Measurements from ENCODE around the gene HBA1.
"Not testable (repeated sequence)": the region's sequence is repeated elsewhere in the genome, so short reads cannot be mapped to it uniquely, and the experiment has no call there.

HBA1 gene

GRCh38 chr16:173928-174769 lies 2.3 kb upstream of the HBA1 start:
- in situ Hi-C loops (cut with HindIII; ENCODE audit: low sequenced_read_pairs): not testable (repeated sequence)

- in situ Hi-C loops (cut with HindIII; ENCODE audit: low sequenced_read_pairs): no loop called here
These were observed 1.2 kb upstream of the HBA1 start for GRCh38 chr16:175011-175949.

- in situ Hi-C loops (cut with HindIII; ENCODE audit: low sequenced_read_pairs): not testable (repeated sequence)
These were observed 474 bp upstream of the HBA1 start for GRCh38 chr16:176006-176405.

- in situ Hi-C loops (cut with HindIII; ENCODE audit: low sequenced_read_pairs): no loop called here
These were observed 928 bp downstream of the HBA1 start for GRCh38 chr16:177394-177822.

GRCh38 chr16:177981-178667 lies 1.6 kb downstream of the HBA1 start:
- in situ Hi-C loops (cut with HindIII; ENCODE audit: low sequenced_read_pairs): no loop called here

GRCh38 chr16:178668-179015 lies 2.2 kb downstream of the HBA1 start:
- in situ Hi-C loops (cut with HindIII; ENCODE audit: low sequenced_read_pairs): no loop called here

- in situ Hi-C loops (cut with HindIII; ENCODE audit: low sequenced_read_pairs): no loop called here
These were observed 3.0 kb downstream of the HBA1 start for GRCh38 chr16:179211-180092.

GRCh38 chr16:180101-180675 lies 3.7 kb downstream of the HBA1 start, which contains the start of gene HBQ1:
Gene HBQ1 (plus strand): TSS chr16:180459. CDS start chr16:180487, 28 bp downstream.
- in situ Hi-C loops (cut with HindIII; ENCODE audit: low sequenced_read_pairs): no loop called here

GRCh38 chr16:180681-181564 lies 4.4 kb downstream of the HBA1 start:
- in situ Hi-C loops (cut with HindIII; ENCODE audit: low sequenced_read_pairs): no loop called here

GRCh38 chr16:181565-182021 lies 5.1 kb downstream of the HBA1 start:
- in situ Hi-C loops (cut with HindIII; ENCODE audit: low sequenced_read_pairs): no loop called here

- in situ Hi-C loops (cut with HindIII; ENCODE audit: low sequenced_read_pairs): no loop called here
These were observed 6.5 kb downstream of the HBA1 start for GRCh38 chr16:183005-183404.

GRCh38 chr16:185213-185612 lies 8.7 kb downstream of the HBA1 start:
- in situ Hi-C loops (cut with HindIII; ENCODE audit: low sequenced_read_pairs): no loop called here

- in situ Hi-C loops (cut with HindIII; ENCODE audit: low sequenced_read_pairs): no loop called here
These were observed 9.2 kb downstream of the HBA1 start for GRCh38 chr16:185691-186090.

GRCh38 chr16:187330-187729 lies 10.8 kb downstream of the HBA1 start:
- in situ Hi-C loops (cut with HindIII; ENCODE audit: low sequenced_read_pairs): no loop called here

- in situ Hi-C loops (cut with HindIII; ENCODE audit: low sequenced_read_pairs): no loop called here
These were observed 12.2 kb downstream of the HBA1 start for GRCh38 chr16:188674-189073.

- in situ Hi-C loops (cut with HindIII; ENCODE audit: low sequenced_read_pairs): no loop called here
These were observed 13.2 kb downstream of the HBA1 start for GRCh38 chr16:189604-190186.

GRCh38 chr16:191831-192230 lies 15.4 kb downstream of the HBA1 start:
- in situ Hi-C loops (cut with HindIII; ENCODE audit: low sequenced_read_pairs): no loop called here

- in situ Hi-C loops (cut with HindIII; ENCODE audit: low sequenced_read_pairs): no loop called here
These were observed 16.2 kb downstream of the HBA1 start for GRCh38 chr16:192686-193085.
